GM19023 (cell line): ENCODE results near the gene INAFM2.

ENCODE experiments used
- ATAC-seq: cut with Tn5 transposase; IDR thresholded peaks from one replicate; pipeline ENCODE4 v1.9.1; 2021; ENCODE audit warnings: mild to moderate bottlenecking, moderate library complexity; ENCODE audit not compliant: unreplicated experiment

The INAFM2 gene

GRCh38 chr15:40287505-40287904 is 36.0 kb upstream of the INAFM2 start:
- ATAC-seq: no peak

GRCh38 chr15:40287968-40288367 is 35.5 kb upstream of the INAFM2 start:
- no peak for ATAC-seq

- no peak for ATAC-seq
Measured at GRCh38 chr15:40289140-40289775, 34.2 kb upstream of the INAFM2 start.

- no peak for ATAC-seq
Measured at GRCh38 chr15:40290545-40290917, 33.0 kb upstream of the INAFM2 start.

GRCh38 chr15:40290918-40291574 is 32.4 kb upstream of the INAFM2 start:
- no peak for ATAC-seq

GRCh38 chr15:40292246-40292645 is 31.2 kb upstream of the INAFM2 start:
- ATAC-seq: no peak

- ATAC-seq: no peak
Measured at GRCh38 chr15:40293006-40293405, 30.5 kb upstream of the INAFM2 start.

GRCh38 chr15:40293905-40294895 is 29.3 kb upstream of the INAFM2 start:
- no peak for ATAC-seq

- no peak for ATAC-seq
Measured at GRCh38 chr15:40295297-40295696, 28.2 kb upstream of the INAFM2 start.

GRCh38 chr15:40295877-40296560 is 27.5 kb upstream of the INAFM2 start:
- ATAC-seq: no peak

- ATAC-seq: no peak
Measured at GRCh38 chr15:40296561-40297230, 26.8 kb upstream of the INAFM2 start.

- ATAC-seq: no peak
Measured at GRCh38 chr15:40297356-40297755, 26.1 kb upstream of the INAFM2 start.

- ATAC-seq: no peak
Measured at GRCh38 chr15:40298216-40298935, 25.1 kb upstream of the INAFM2 start.

- no peak for ATAC-seq
Measured at GRCh38 chr15:40300367-40300766, 23.1 kb upstream of the INAFM2 start.

- ATAC-seq: no peak
Measured at GRCh38 chr15:40300771-40301170, 22.7 kb upstream of the INAFM2 start.

GRCh38 chr15:40301467-40302179 is 21.9 kb upstream of the INAFM2 start:
- no peak for ATAC-seq

GRCh38 chr15:40302288-40302886 is 21.1 kb upstream of the INAFM2 start:
- no peak for ATAC-seq

GRCh38 chr15:40302981-40303380 is 20.5 kb upstream of the INAFM2 start:
- no peak for ATAC-seq

- no peak for ATAC-seq
Measured at GRCh38 chr15:40303576-40303975, 19.9 kb upstream of the INAFM2 start.
